GM18499 (cell line): ENCODE data around the gene SPATA13.
"Not testable (repeated sequence)": the region's sequence is repeated elsewhere in the genome, so short reads cannot be mapped to it uniquely, and the experiment has no call there.

ENCODE experiments used
- ATAC-seq: cut with Tn5 transposase; IDR thresholded peaks from one replicate; pipeline ENCODE4 v1.9.1; 2021; ENCODE audit warnings: moderate number of reproducible peaks; ENCODE audit not compliant: insufficient read depth, unreplicated experiment

The SPATA13 gene

DNA sequence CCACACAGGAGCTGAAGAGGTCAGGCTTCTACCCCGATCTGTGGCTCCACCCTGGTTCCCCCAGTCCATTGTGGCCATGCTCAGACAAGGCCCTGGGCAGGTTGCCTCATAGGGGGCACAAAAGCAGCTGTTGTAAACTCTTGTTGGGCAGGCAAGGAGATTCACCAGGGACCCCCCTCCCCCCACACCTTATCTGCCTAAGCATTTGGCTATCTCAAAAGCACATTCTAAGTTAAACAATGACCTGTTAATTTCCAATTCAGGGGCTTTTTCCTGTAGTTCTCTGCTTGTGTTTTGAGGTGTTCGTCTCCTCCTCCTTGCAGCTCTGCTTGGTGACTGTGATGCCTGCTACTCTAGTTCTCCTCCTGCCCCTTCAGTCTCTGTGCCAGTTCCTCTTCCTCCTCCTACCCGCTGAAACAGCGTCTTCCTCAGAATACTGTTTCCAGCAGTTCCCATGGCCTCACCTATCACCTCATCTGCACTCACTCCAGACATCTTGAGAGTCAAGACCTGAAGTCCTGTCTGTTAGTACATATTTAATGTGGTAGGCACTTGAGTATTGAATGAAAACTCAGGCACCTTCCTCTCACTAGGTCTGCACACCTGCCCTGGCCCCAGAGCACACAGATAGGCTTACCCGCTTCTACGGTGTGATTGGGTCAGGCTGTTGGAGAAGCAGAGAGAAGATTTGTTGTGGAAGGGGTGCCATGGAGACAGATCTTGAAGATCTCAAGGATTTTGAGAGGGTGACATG lies 31.7 kb downstream of the SPATA13 start:
- no peak for ATAC-seq

DNA sequence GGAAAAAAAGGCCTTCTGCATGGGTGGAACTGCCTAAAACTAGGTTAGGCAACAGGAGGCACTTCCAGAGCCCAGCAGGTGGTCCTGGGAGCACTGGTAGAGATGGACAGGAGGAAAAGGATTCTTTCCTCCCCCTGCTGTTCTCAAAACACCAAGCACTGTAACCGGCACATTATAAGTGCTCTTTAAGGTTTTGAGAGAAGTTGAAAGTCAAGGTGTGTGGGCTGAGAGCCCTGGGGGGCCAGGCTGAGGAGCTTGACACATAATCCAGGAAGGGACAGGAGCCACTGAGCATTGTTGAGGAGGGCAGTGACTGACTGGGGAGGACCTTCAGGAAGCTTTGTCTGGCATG lies 32.3 kb downstream of the SPATA13 start:
- ATAC-seq = no peak

DNA sequence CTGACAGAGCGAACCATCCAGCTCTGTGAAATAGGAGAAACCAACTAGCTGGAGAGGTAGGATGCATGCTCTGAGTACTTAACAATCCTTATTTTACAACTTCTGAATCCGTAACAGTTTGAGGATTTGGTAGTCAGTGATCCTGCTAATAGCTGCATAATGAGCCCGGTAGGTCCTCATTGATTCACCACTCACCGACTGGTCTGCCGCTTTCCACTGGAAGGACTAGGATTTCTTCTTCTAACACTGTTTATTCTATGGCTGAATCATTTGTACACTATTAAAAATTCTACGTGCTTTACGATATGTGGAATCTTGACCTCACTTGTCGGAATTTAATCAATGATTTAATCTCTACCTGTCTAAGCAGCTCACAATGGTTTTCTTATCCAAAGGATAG lies 33.9 kb downstream of the SPATA13 start:
- ATAC-seq = no peak

DNA sequence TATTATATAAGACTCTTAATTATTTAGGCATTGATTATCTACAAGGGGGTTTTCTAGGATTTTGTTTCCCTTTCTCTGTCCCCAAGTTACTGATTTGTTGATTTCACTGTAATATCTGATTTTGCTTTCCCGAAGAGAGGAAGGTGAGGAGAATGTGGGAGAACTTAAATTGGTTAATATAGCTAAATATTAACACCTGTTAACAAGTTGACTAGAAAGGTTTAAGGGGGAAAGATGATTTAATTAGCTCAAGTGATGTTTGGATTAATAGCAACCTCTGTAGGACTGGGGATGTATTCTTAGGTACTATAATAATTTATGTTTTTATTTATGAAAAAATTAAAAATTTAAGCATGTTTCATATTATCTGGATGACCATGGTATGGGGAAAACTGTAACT lies 35.1 kb downstream of the SPATA13 start:
- no peak for ATAC-seq

DNA sequence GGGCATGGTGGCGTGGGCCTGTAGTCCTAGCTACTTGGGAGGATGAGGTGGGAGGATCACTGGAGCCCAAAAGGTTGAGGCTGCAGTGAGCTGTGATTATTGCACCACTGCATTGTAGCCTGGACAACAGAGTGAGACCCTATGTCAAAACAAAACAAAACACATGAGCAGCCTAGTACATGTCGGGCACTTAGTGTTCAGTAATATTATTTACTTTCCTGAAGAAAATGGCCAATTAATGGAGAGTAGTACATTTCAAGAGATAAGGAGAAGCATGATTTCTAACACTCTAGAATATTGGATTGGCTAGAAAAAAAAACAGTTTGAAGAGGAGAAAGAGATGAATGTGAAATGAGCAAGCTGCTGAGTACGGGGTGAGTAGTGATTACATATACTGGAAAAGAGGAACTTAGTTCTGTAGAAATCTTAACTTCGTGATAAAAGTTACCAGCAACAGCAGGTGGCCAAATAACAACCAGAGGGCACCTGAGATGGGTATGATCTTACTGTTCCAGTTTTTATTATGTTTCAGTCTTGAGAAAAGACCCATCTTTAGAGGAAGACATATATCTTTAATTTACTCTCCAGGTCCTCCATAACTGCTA lies 36.2 kb downstream of the SPATA13 start:
- no peak for ATAC-seq

DNA sequence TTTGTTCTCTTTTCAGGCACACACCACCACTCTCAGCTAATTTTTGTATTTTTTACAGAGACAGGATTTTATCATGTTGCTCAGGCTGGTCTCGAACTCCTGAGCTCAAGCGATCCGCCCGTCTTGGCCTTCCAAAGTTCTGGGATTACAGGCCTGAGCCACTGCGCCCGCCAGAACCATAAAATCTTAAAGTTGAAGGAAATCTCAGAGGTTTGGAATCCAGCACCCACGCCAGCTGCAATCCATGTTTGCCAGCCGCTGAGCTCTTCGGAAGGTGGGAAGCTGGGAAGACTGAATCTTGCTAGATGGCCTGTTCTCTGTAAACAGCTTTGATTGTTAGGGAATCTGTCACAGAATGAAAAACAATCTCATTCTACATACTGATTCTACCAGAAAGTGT lies 38.5 kb downstream of the SPATA13 start:
- no peak for ATAC-seq

DNA sequence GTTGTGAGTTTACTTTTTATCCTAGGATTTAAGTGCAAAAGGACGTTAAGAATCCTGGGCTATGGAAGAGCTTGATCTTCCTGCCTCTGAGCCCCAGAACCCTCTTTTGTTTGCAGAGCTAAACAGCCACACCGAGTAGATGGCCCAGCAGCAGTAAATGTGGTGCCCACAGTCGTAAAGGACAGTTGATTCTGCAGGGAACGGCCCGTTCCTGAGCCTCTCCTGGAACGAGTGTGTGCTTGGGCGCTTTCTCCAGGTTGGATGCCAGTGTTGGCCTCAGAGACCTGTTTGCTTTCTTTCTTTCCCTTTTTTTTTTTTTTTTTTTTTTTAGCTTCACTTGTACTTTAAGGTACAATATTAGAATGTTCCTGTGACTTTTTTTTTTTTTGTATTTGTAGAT lies 41.7 kb downstream of the SPATA13 start:
- ATAC-seq = no peak

DNA sequence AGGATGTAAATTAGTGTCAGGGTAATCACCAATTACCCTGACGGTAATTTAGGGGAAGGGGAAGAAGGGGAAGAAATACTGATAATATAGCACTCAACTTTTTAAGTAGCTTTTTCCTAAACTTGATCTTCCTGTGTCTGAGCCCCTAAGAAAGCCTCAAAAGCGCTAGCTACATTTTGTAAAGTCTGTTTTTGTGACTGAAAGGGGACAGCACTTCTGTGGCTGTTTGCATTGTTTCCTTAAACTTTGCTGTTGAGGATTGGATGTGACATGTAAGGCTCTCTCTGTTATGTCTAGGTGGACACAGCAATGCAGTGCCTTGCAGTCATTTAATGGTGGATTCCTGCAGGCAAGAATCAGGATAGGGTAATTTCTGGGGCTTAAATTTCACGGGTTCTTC lies 42.8 kb downstream of the SPATA13 start:
- ATAC-seq = no peak

DNA sequence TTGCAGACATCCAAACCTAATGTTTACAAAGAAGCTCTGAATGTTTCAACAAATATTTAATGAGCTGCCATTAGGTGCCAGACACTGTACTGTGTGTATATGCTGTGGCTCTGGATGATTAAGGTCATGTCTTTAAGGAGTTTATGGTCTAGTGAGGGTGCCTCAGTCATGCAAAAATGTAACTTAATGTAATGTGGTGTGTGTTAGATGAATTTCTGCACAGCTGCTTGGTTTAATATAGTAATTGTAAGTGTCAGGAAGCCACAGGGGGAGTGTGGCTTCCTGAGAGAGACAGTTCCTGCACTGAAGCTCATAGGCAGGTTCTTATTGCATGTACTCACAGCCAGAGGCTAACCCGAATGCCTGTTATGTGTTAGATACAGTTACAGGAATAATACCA lies 43.3 kb downstream of the SPATA13 start:
- no peak for ATAC-seq

DNA sequence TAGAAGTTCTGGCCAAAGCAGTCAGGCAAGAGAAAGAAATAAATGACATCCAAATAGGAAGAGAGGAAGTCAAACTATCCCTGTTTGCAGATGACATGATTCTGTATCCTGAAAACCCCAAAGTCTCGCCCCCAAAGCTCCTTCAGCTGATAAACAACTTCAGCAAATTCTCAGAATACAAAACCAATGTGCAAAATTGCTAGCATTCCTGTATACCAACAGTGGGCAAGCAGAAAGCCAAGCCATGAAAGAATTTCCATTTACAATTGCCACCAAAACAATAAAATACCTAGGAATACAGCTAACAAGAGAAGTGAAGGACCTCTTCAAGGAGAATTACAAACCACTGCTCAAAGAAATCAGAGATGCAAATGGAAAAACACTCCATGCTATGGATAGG lies 44.6 kb downstream of the SPATA13 start:
- ATAC-seq = not testable (repeated sequence)

DNA sequence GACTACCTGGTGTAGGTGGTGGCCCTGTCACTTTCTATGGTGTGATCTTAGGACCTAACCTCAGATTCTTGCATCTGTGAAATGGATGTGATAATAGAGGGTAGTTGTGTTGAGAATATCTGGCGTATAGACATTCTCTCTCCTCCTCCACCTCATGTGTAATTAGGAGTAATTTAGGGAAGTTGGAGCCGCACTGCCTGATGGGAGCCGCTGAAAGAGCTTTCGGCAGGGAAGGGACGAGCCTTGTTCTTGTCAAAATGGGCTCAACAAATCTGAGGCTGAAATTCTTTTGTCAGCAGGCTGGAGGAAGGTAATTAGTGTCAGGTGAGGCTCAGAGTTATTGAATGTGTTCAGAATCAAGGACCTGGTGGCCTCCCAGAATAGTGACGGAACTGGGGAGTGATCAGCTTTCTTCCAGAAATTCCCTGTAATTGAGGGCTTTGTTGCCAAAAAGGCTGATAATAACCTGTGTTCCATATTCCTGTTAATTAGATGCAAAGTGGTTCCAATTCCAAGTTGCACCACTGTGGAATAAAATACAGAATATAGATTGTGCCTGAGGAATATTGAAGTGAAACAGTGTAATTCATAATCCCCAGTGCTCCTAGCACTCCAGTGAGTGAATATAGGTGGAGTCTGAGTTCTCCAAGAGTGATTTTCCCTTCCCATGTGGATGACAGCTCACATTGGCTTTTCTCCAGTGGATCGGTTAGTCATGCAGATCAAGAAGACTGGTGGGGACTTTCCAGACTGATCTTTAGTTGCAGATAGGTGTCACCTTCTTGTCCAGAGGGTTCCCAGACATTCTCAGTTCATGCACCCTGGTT lies 47.5 kb downstream of the SPATA13 start:
- ATAC-seq = no peak

DNA sequence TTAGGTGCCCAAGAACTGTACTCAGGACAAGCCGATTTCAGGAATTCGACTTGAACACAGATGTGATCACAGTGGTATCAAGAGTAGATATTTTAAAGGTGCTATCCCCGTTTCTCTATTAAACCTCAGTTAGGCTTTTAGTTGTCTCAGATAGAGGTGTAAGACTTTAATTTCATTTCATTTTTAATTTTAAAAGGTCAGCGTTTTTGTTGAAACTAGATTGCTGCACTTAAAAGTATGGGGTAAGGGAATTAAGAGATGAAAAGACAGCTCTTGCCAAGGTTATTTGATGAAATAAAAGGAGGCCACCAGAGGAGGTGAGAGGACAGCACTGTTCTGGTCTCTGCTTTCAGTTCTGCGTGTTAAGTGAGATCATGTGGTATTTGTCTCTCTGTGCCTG lies 48.6 kb downstream of the SPATA13 start:
- ATAC-seq = no peak

DNA sequence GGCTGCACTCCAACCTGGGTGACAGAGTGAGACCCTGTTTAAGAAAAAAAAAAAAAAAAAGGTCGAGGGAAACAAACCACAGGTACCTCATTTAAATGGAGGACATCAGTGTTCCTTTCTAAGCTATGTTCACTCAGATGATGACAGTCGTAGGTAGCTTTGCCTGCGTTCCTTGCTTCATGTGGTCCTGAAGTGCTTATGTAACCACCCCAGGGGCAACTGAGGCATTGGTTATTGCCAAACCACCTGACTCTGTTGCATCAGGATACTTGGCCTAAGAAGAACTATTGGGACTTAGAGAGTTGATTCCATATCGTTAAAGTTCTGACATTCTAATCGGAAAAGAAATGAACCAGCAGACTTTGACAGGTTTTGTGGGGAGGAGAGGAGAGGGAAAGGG lies 51.7 kb downstream of the SPATA13 start:
- no peak for ATAC-seq

DNA sequence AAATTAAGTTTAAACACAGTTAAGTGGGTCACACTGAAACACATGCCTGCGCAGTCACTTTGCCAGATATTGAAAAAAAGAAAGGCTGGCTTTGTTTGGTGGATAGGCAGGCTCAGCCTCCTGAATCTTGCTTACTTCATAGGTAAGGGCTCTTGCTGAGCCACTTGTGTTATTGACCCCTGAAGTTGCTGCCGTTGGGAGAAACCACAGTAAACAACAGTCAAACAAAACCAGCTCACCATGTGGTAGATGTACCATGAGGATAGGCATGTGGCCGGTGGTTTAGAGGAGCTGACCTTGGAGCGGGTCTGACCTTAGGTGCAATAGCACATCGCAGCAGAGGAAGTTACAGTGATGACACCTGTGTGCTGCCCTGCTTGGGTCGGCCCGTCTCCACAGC lies 52.2 kb downstream of the SPATA13 start:
- ATAC-seq = no peak

DNA sequence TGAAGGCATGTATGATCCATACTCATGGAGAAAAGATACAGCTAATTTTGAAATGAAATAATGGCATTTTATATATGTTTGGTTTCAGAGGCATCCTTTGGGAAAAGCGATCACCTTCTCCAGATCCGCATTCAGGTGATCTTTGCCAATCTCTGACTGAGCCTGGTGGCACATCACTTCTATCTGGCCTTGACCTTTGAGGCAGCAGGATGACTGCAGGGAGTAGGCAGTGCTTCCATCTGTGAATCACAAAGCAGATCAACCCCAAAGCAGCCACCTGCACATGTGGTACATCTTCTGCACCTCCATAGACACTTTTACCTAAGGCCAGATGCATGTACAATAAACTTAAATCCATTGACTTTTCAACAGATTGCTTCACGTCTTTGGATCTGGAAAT lies 53.4 kb downstream of the SPATA13 start:
- ATAC-seq = no peak

DNA sequence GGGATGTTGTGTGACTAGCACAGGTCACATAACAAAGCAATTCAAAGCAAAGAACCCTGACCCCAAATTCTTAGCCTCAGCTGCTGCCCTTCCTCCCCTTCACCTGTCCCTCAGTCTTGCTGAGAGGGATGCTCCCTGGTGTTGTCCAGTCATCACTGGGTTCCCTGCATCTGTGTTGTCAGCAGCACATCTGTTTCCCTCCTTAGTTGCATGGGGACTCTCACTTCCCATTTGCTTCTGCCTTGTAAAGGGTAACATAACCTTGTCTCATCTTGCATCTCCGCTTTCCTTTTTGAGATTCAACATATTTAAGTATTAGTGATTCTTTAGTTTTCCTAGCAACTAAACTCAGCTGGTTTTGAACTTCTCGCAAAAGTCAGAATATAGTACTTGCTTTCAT lies 54.0 kb downstream of the SPATA13 start:
- peak; percentile 42 for ATAC-seq

DNA sequence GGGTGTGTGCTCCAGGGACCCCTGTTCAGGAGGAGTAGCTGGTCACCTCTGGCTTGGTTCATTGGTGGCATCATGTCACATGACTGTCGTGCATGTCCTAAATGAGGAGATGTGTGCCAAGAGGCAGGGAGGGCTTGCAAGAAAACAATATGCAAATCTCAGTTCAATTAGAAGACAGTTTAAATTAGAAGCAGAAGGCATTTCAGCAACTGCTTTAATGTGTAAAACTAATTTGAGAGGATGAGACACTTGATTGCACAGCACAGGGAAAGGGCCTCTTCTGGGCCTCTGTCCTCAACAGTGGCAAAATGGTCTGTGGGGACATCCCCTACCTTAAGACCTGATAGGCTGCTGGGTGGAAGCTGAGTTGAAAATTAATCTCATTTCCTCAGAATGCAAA lies 54.6 kb downstream of the SPATA13 start:
- no peak for ATAC-seq

DNA sequence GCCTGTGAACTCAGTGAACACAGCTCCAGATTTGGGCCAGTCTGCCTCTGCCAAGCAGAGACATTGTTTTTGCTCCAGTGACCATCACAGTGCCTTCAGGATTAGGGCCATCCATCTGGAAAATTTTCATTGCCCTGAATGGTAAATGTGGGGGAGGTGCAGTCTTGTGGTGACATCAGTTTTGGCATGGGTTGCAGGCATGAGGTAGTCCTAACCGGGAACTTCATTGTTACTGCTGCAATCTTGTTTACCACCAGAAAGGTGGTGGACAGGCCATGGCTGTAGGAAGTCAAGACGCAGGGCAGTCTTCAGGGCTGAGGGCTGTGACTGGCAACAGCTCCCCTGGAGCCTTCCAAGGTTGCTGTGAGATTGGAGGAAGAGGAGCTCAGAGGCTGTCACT lies 55.2 kb downstream of the SPATA13 start:
- no peak for ATAC-seq

DNA sequence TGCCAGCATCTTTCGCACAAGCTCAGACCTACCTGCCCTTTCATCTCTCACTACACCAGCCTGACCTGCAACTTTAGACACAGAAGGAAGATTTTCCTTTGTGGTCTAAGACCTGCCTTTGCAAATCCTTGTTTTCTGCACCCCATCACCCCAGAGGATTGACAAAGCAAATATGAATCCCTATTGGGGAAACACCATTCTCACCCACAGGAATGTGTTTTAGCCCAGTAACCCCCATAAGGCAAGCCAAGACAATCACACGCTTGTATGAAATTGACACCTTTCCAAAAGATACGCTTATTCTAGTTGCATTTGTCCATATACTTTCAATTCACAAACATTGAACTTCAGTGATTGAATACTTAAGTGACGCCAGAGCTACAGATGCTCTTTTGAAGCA lies 55.7 kb downstream of the SPATA13 start:
- no peak for ATAC-seq

DNA sequence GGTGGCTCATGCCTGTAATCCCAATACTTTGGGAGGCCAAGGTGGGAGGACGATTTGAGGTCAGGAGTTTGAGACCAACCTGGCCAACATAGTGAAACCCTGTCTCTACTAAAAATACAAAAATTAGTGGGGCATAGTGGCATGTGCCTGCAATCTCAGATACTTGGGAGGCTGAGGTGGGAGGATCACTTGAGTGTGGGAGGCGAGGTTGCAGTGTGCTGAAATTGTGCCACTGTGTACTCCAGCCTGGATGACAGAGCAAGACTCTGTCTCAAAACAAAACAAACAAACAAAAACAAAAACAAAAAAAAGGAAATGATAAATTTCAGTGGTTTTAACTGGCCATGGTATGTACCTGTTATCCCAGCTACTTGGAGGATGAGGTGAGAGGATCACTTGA lies 56.3 kb downstream of the SPATA13 start:
- ATAC-seq = not testable (repeated sequence)

DNA sequence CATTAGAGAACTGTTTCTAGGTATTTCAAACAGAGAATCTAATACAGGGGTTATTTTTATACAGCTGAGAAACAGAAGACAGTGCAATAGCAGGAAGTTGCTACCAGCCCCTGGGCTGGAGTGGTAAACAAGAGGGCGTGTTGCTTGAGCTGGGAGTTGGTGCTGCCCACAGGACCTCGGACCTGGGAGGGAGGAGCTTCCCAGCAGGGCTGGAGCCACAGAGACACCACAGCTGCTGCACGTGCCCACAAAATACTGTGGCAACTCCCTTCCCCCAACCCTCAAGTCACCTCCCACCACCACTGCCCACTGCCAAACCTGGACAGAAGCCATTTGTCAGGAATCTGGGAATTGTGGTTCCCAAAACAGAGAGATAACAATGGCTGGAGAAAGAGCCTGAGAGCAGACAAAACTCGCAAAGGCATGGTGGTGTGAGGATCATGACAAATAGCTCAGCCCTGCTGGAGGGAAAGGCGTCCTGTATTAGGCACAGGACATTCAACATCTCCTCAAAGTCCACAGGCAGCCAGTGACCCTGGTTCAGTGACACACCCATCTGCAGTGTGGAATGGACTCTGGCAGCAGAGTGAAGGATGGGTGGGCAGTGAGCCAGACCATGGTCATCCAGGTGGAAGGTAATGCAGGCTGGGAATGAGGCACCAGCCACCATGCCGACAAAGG lies 57.2 kb downstream of the SPATA13 start:
- ATAC-seq = no peak
